Peyer's patch (tissue), 4 donors: Measurements from ENCODE around the gene MYF6.

Source experiments
- POLR2A ChIP-seq, 2 donors: fragments of 450-650 bp; IDR thresholded peaks; one replicate each; pipeline ENCODE4 v1.5.1; 2017; ENCODE audit warnings: antibody characterized with exemption in 2 of 2, mild to moderate bottlenecking in 2 of 2, moderate library complexity in 2 of 2
- TF ChIP-seq, protein P1 (sequence below), 6 experiments: fragments of 450-650 bp in 4 of 6; fragments of 200-600 bp in 2 of 6; sonication (generic) in 1 of 6; IDR thresholded peaks; one replicate each; pipeline ENCODE4 v1.5.1; 2017 to 2019; ENCODE audit warnings: antibody characterized with exemption in 6 of 6, mild to moderate bottlenecking in 3 of 6, moderate library complexity in 1 of 6

DNA sequence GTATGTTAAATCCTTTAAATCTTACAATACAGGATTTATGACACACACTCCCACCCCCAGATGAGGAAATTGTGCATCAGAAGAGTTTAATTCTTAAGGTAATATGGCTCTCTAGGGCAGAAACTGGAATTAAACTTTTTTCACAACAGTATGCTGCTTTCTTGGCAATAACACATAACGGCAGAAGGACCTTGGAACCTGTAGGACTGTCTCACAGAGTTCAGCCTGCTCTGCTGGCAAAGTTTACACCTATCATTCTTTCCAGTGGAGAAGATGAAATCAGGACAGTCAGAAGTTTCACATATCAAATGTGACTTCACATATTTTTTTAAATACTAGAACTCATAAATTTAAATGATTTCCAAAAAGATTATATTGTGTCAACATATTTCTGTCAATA is 30.6 kb upstream of the MYF6 start:
- TF ChIP-seq, protein P1, sequence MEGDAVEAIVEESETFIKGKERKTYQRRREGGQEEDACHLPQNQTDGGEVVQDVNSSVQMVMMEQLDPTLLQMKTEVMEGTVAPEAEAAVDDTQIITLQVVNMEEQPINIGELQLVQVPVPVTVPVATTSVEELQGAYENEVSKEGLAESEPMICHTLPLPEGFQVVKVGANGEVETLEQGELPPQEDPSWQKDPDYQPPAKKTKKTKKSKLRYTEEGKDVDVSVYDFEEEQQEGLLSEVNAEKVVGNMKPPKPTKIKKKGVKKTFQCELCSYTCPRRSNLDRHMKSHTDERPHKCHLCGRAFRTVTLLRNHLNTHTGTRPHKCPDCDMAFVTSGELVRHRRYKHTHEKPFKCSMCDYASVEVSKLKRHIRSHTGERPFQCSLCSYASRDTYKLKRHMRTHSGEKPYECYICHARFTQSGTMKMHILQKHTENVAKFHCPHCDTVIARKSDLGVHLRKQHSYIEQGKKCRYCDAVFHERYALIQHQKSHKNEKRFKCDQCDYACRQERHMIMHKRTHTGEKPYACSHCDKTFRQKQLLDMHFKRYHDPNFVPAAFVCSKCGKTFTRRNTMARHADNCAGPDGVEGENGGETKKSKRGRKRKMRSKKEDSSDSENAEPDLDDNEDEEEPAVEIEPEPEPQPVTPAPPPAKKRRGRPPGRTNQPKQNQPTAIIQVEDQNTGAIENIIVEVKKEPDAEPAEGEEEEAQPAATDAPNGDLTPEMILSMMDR (IDR thresholded peaks at IDR 0.05), result no peak
- TF ChIP-seq POLR2A (IDR thresholded peaks at IDR 0.05), result no peak
